ENCODE measurements around the gene CLNK.

CLNK gene

DNA sequence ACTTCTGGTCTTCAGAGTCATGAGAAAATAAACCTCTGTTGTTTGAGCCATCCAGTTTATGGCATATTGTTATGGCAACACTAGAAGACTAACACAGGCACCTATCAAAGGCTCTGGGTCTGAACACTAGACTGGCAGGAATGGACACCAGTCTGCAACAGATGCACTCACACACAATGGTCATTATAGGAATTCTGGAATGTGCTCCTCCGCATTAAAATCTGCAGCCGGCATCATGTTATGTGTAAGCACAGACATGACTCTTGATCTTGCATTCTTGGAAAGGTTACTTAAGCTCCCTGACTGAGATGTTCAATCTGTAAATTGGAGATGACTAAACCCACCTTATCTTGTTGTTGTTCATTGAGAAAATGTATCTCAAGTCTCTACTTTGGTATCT lies 115.1 kb downstream of the CLNK start:
- DNase-seq: no peak

DNA sequence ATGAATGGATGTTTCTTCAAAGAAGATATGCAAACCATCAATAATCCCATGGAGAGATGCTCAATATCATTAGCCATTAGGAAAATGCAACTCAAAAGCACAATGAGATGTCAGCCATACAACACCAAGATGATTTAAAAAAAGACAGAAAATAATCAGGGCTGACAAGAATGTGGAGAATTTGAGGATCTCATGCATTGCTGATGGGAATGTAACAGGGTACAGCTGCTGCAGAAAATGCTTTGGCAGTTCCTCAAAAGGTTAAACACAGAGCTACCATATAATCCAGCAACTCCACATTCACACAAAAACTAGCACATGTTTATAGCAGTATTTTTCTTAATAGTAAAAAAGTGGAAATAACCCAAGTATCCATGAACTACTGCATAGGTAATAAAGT lies 116.8 kb downstream of the CLNK start:
- no peak for DNase-seq

DNA sequence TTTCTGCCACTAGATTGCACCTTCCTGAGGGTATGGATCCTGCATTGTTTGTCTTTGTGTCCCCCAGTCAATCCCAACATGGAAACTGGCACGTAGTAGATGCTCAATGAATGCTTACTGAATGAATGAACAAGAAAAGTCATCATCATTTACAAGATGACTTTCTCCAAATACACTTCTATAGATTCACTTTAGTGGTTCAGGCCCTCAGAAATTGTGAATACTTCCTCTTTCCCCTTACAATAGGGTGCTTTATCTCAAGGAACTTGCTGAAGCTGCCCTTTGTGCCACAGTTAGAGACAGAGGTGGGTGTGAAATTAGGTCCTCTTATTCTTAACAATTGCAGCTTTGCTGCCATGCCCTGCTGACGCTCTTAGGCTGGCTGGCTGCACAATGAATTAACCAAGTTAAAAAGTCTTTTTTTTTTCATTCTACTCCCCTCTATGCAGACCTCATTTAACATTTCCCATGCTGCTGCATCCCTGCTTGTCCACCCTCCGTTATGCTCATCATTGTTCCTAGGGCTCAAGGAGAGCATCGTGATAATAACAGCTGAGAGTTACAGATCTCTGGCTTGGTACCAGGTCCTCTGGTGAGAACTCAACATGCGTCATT lies 119.3 kb downstream of the CLNK start:
- DNase-seq: no peak

DNA sequence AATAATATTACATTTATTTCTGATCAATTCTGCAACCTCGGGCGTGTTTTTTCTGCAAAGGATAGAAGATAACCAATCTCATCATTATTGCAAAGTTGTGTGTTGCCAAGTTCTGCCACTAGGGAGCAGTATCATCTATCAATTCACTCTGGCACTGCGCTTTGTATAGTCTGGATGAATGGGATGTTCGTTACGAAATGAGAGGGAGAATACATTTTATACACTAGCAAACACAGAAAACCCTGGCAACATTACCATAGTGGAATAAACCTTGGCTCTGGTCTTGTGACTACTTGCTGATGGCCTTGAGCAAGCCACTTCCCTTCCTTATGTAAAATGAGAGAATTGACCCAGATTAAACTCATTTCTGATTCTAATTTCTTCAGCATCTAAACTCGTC lies 129.9 kb downstream of the CLNK start:
- peak; percentile 46 for DNase-seq

DNA sequence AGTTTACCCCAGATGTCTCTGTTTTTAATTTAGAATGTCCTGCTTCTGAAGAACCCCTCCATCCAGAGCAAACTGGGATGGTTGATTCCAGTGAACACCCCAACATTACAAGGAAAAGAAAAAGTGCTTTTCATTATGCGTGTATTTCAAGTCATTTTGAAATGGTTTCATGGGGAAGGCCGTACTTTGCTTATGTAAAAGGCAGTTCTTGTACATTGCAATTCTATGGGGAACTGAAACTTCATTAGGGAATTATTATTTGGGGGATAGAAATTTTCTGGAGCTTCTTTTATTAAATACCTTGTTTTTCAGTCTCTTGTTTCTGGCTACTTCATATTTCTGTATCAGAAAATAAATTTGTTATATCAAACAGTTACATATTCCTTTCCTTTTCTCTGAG lies 130.4 kb downstream of the CLNK start:
- no peak for DNase-seq

DNA sequence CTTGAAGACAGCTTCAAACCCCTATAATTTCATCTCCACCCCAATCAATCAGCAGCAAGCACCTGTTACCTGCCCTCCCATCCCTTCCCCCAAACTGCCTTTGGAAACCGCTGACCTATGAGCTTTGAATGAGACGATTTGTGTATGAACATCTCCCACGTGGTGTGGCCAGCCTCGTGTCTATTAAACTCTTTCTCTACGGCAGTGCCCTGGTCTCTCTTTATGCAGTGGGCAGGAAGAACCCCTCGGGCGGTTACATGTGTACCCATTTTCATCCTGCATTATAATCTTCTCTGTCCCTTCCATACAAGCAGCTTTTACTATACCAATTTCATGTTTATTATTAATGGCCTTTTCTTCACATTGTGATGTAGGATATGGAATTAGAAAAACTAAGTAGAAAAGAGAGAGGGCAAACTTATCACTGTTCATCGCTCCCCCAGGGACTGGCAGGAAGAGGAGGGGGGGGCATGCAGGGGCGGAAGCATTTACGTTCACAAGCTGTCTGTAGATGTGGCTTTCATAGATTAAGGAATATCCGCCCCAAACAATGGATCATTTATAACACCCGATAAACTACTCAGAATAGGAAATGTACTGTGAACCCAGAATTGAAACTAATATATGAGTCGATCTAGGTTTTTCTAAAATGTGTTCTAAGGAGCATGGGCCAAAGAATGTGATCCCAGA lies 131.8 kb downstream of the CLNK start:
- no peak for DNase-seq

DNA sequence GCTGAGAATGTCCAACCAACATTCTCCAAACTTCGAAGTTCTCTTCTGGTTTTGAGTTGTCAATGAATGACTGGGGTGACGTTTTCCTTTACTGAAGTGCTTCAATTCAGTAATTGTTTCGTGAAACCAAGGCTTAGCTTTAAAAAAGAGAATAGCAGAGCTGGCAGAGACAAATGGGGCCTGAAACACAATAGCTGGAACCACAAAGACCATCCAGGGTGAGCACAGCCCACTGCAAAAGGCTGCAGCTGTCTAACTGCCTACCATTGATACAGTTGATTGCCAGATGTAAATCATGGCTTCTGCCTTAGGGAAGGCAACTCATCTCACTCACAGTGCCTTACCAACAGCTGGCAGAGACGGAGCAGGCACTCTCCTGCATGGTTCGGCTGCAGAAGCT lies 148.7 kb downstream of the CLNK start:
- no peak for DNase-seq

DNA sequence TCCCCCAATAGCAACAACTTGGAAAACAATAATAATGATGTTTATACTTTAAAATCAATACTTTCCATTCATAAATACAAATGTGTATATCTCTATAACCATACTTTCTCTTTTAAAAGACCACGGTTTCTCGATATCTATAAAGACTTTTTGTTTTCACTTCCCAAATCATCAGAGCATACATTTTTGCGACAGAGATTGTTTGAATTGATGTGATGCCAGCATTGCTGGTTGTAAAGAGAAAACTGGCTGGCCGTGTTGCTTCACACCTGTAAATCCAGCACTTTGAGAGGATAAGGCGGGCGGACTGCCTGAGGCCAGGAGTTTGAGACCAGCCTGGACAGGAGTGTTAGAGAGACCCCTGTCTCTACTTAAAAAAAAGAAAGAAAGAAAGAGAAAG lies 149.7 kb downstream of the CLNK start:
- no peak for DNase-seq

DNA sequence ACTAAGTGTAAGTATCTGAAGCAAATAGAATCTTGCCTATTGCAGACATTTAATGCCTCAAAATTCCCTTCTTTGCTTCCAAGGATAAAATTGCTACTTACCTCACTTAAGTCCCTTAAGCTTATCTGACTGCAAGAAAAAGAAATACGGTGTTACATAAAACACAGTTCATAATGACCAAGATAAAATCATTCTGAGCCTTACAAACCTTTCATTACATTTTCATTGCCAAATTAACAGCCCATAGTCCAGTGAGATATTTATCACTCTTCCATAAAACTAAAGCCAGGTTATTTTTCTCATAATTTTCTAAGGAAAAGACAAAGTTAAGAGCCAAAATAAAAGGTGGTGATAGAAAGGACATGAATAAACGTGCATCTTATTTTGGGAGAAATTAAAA lies 152.4 kb downstream of the CLNK start:
- no peak for DNase-seq

DNA sequence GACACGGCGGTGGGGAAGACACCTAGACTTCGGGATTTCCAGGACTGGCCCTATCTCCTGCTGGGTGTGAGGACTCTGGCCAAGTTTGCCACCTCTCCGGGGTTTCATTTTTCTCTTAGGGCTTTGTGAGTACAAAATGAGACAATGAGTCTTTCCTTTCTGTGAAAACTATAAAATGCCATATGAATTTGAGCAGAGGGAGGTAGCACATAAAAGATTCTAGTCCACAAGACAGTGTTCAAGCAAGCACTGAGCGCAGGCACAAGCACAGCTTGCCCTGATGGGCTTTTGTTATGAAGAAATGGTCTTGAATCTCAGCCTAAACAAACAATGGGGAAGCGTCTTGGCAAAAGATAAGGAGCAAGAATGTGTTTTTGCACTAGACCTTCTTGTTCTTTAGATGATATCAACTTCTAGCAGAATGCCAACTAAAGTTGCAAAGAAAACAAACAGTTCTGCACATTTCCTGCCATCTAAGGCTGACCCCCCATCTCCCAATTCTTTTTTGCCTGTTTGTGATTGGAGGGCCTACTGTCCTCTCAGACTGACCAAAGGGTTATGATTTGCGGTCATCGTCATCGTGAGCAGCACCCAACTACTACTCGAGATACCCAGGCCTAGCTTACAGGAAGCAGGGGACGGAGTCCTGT lies 154.3 kb downstream of the CLNK start:
- DNase-seq: no peak

DNA sequence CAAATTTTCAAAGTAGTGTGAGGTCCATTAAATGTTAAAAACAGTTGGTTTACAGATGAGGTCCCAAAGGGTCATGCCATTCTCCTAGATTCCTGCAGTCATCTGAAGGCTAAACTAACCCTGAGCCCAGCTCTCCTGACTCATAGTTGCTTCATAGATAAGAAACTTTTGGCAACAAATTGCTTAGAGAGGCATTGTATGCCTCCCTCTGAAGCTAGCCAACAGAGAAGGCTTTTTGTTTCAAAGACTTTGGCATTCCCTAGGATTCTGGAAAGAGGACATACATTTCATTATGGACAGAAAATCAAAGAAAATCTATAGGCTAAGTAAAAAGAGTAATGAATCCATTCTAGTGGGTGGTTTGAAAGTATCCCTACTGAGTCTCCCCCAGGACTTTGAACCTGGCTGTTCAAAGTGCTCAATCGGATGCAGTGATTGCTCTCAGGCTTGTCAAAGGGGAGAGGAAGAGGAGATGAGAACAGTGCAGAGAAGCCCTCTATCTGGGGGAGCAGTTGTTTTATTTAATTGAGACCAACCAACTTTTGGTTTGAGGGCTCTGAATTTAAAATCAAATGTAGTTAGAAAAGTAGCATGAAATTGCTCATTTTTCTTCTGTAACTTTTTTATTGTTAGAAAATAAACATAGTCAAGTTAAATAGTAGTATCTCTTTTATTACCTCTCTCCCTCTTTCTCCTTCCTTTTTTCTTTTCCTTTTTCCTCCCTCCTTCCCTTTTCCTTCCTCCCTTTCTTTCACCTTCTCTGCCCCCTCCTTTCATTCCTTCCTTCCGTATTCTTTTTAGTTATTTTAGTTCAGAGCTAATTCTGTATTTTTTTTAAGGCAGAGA lies 155.1 kb downstream of the CLNK start:
- no peak for DNase-seq

DNA sequence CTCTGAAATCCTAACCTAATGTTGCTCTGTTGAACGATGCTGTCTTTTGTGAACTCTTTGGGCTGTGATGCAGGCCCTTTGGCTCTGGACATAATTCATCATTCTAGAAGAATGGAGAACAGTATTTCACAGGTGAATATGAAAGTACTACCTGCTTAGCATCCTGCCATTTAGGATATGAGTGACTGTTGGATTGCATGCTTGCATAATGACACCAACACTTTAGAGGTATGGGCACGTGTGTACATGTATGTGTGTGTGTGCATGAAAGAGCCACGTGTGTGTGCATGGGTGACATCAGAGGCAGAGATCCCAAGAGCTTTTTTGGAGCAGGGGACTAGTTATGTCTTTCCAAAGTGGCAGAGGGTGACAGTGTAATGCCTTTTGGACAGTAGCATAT lies 157.1 kb downstream of the CLNK start:
- DNase-seq: no peak

DNA sequence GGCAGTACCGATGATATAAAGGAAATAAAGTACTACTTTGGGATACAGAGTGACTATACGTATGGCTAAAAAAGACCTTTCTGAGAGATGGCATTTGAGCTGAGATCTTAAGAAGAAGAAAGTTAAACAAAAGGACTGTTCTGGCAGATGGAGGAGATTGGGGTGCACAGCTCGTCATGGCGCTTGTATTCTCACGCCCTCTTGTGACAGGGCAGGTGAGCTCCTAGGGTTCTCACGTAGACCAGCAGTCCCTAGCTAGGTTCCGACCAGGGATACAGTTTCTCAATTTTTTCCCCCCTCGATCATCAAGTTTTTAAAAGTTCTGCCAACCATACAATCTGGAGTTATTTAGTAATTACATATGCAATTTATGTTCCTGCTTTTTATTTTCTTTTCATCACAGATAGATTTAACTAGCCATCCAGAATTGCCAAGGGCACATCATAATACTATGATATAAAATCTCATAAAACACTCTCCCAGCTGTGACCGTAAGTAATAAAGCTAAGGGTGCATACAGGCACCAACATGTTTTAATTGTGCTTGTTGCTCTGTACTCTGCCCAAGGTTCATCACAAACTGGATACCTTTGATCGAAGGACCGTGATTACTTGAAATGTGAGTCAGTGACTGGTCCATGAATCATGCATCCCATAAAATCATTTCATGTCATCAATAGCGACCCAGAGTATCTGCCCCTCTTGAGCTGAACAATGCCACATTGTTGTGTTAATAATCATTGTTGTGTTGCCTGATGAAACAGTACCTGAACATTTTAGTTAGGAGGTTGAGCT lies 157.9 kb downstream of the CLNK start:
- DNase-seq: no peak

DNA sequence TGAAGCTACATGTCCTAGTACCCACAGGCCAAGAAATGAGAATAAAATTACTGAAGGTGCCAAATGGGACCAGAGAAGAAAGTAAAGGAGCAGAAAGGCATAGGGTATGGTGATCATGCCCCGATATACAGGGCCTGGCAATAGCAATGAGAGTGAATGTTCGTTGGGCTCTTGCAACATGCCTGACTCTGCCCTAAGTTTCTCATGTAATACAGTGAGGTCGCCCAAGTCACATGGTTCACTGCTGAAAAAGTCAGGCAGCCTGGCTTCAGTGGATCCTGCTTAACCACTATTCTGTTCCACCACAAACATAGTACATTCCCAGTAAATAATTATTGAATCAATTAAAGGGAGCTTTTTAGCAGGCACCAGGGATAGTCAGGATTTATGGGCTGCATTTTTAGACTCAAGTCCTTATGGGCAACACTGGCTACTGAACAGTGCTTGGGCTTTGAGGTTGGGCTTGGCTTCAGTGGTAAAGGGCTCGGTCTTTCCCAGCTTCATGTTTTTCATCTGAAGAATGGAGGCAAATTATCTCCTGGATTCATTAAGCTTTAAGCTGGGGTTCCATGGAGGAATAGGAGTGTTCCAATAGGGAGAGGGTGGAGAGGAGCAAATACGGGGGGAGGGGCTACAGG lies 160.3 kb downstream of the CLNK start:
- no peak for DNase-seq

DNA sequence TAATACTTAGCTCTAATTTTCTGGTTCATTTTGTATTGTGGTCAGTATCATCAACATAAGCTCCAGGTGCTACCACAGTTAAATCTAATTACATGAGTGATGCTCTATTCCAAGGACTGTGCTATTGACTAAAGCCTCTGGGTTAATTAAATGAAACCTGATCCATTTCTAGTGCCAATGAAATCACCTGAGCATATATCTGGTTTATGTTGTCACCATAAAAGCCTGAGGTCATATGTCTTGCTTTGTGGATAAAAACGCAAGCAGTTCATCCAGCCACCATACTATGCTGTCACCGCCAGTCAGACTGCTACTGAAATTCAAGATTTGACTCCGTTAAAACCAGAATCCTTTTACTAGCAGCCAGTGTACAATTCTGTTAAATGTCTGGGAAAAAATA lies 163.1 kb downstream of the CLNK start:
- DNase-seq: no peak

DNA sequence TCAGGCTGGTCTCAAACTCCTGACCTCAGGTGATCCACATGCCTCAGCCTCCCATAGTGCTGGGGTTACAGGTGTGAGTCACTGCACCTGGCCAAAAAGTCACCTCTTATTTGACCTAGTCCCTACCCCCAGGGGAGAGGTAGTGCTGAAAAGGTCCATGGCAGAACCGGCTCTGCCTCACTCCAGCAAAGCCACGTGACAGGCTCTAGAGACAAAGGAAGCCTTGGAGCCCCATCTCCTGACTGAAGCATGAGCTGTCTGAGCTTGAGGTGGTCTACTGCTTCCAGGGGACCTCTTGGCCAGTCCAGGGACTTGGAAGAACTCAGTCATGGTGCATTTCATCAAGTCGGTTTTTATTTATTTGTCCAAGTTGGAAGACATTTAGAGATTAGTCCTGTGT lies 174.8 kb downstream of the CLNK start:
- DNase-seq: no peak

DNA sequence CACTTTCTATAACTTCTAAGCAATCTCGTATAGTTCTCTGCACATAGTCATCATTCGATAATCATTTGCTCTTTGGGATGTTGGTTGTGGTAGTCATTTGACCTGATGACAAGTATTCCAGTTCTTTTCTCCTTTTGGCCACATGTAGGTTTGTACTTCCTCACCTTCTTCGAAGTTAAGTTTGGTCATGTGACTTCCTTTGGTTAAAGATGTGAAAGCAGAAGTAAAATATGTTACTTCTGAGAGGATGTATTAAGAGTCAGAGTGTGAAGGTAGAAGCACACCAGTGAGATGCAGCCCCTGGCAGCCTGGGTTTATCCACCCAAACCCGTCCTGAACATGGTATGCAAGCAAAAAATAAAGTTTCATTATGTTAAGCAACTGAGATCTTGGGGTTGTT lies 178.5 kb downstream of the CLNK start:
- no peak for DNase-seq

DNA sequence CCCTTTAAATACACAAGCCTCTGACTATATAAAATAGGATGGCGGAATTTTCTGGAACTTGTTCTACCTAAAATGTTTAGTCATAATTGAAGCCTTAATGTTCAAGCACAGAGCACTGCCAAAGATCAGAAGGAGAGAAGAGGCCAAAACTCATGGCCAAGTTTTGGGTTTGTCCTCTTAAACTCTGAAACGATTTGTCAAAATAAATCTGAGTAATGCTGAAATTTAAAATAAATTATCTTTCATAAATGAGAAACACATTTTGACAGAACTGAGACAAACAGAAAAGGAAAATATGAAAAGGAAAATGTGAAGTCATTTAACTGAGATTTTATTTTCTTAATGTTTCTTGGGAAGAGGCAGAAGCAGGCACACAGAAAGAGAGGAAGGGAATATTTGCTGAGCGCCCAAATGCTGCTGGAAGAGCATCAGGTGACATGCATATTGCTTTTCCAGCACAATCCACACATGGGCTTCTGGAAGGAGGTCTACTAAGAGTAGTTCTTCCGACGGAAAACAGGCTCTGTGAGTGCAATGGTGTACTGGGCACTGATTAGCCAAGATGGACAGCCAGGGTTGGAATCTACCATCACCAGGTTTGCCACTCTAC lies 179.9 kb downstream of the CLNK start:
- DNase-seq: no peak

DNA sequence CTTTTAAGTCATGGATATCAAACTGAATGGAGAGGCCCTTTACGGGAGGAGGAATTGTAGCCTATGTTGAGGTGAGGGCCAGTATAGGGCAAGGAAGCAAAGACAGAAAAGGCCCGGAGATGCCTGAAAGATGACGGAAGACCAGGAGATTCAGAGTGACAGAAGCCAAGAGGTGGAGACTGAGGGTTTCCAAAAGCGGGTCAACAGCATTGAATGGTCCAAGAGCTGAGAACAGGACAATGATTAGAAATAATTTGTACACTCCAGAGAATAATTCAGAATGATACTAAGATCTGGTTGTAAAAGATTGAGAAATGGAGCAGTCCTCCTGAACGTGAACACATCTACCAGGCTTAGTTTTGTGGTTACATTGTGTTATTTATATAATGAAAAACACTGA lies 181.9 kb downstream of the CLNK start:
- DNase-seq: no peak

DNA sequence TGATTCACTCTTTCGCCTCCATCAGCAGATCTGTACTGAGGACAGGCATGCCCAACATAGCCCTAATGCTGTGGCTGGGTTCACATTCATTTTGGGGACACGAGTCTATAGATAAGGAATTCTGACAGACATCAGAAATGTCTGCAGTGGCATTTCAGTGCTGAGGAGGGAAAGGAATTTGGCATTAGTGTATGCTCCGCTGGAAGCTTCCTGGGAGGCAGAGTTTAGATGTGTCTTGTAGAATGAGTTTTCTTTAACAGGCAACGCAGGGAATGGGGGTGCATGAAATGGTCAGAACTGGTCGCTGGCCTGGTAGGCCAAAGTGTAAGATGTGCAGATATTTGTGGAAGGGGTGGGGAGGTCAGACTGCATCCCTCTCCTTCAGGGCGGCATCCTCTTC lies 183.8 kb downstream of the CLNK start:
- DNase-seq: no peak

DNA sequence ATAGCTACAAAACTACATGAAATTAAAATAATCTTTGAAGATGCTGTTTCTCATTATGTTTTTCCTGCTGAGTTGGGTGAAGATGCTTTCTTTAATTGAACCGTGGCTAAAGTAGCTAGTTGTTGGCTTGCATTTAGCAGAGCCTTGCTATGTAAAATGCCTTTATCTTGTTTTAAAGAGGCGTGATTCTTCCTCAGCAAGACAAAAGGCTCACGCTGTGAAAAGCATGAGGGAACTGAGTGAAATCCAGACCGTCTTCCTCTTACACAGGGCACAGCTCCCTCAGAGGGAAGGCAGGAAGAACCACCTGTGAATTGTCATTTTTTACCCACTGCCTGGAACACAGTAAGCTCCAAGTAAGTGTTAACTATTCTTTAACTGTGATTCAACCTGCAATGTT lies 188.4 kb downstream of the CLNK start:
- DNase-seq: no peak

DNA sequence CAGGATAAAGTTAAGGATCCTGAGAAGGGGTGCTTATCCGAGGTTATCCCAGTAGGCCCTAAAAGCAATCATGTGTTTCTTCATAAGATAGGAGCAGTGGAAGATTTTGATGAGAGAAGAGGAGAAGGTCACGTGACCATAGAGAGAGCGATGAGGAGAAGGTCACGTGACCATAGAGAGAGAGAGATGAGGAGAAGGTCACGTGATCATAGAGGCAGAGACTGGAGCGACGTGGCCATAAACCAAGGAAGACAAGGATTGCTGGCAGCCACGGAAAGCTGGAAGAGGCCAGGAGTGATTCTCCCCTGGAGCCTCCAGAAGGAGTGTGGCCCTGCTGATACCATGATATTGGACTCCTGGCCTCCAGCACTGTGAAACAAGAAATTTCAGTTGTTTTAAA lies 188.9 kb downstream of the CLNK start:
- DNase-seq: no peak
